Kidney capillary endothelial cell (primary cell): ENCODE measurements around the gene C1orf21.

Experiments used
- DNase-seq: peaks from one replicate; pipeline ENCODE4 v3.0.0-alpha.2; 2018; ENCODE audit warnings: low spot score

Gene C1orf21

GRCh38 chr1:184387069-184387475 lies 243 bp downstream of the C1orf21 start:
- DNase-seq = no peak

DNA sequence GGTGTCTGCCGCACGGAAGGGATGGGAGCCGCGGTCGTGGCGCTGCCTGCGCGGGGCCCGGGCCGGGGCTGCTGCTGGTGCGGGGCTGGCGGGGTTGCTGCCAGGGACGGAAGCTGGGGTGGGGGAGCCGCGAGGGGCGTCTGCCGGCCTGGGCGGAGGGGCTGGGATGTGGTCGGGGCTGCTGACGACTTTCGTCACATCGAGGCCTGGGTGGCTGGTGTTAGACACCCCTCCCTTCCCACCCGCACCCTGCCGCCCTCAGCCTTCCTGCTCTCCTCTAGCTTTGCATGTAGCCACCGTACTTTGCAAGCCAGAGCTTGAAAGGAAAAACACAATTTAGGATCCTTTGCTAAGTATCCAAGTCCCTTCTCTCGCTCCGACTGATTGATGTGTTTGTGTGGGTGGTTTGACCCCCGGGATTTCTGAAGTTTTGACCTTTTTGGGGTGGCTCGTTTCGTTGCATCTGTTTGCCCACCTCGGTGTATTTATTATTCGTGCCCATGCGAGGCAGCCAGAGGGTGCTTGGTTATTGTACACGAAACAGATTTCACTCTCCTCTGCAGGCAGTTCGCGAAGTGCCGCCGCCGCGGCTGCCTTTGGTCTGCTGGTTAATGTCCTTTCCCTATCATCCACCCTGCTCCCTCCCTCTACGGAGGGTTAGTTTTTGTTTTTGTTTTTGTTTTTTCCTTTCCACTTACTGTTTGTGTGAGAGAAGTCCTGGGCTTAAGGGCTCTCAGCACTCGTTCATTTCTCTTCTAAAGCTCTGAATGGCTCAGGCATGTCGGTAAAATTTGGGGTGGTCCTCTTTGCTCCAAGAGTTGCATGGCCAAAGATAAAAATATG lies 868 bp downstream of the C1orf21 start:
- DNase-seq = peak; percentile 49

GRCh38 chr1:184388319-184388889 lies 1.6 kb downstream of the C1orf21 start:
- peak; percentile 70 for DNase-seq

- peak; percentile 12 for DNase-seq
Measured at GRCh38 chr1:184388971-184389370, 2.1 kb downstream of the C1orf21 start.

- peak; percentile 3 for DNase-seq
Measured at GRCh38 chr1:184389446-184389845, 2.6 kb downstream of the C1orf21 start.

- no peak for DNase-seq
Measured at GRCh38 chr1:184390889-184391288, 4.1 kb downstream of the C1orf21 start.

DNA sequence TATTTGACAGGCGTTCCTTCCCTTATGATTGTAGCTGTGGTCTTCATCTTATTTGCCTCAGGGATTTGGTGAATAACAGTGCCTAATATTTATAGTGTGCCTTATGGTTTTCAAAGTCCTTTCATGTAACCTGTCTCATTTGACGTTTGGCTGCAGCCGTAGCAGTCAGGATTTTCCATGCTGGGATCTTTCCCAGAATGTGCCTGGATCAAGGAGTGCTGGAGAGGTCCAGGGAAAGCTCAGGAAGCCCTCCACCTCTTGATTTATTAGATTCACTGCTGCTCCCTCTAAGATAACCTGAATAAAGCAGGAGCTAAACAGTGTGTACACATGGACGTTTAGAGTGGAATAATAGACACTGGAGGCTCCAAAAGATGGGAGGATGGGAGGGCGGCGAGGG lies 5.2 kb downstream of the C1orf21 start:
- no peak for DNase-seq

DNA sequence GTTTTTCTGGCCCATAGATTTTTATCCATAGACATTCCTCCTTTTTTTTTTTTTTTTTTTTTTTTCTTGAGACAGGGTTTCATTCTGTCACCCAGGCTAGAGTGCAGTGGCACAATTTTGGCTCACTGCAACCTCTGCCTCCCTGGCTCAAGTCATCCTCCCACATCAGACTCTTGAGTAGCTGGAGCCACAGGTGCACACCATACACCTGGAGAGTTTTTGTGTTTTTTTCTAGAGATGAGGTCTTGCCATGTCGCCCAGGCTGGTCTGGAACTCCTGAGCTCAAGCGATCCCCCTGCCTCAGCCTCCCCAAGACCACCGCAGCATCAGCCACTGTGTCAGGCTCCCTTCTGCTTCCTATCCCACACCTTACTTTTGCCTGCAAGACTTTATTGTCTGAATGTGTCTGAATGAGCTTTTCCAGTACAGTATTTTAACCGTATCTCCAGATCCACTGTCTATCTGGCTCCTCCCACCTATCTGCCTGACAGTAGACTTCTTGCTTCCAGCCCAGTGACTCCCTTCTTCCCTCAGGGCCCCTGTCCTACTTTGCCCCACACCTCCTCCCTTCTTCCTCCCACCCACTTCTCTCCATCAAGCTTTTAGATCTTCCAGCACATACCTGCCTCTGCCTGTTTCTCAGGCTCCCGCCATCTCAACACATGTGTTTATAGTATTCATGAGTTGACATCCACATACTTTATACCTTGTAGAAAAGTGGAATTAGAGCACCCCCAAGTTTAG lies 6.1 kb downstream of the C1orf21 start:
- DNase-seq = no peak

DNA sequence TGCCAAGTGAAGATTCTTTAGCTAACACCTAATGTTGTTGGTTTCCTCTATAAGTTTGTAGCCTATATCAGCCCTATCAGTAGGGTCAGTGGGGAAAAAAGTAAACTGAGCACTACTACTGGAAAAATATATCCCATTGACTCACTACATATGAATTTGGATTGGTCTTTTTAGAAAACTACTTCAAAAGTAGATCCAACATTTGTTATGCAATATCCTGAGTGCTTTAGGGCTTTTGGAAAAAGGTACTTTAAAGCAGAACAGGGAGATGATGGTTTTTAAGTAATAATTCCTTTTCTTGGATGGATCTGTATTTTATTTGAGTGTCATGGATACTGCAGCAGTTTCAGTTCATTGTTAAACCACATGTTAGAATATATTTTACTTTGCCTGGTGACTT lies 7.1 kb downstream of the C1orf21 start:
- no peak for DNase-seq

GRCh38 chr1:184395370-184395769 lies 8.5 kb downstream of the C1orf21 start:
- no peak for DNase-seq

GRCh38 chr1:184395937-184396480 lies 9.2 kb downstream of the C1orf21 start:
- DNase-seq = no peak

GRCh38 chr1:184399192-184399847 lies 12.5 kb downstream of the C1orf21 start:
- DNase-seq = peak; percentile 13

GRCh38 chr1:184403961-184404726 lies 17.3 kb downstream of the C1orf21 start:
- no peak for DNase-seq

DNA sequence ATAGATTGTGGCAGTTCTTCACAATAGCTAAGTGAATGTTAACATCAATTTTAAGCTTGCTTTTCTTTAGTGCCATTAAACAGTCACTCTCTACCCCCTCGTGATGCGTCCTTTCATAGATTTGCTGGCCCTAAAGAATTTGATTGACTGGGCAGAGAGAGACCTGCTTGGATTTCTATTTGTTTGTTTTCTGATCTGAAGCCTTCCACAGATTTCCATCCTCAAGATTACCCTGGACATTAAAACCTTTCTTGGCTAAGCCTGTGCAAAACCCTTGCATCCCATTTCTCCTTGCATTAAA lies 17.8 kb downstream of the C1orf21 start:
- no peak for DNase-seq

DNA sequence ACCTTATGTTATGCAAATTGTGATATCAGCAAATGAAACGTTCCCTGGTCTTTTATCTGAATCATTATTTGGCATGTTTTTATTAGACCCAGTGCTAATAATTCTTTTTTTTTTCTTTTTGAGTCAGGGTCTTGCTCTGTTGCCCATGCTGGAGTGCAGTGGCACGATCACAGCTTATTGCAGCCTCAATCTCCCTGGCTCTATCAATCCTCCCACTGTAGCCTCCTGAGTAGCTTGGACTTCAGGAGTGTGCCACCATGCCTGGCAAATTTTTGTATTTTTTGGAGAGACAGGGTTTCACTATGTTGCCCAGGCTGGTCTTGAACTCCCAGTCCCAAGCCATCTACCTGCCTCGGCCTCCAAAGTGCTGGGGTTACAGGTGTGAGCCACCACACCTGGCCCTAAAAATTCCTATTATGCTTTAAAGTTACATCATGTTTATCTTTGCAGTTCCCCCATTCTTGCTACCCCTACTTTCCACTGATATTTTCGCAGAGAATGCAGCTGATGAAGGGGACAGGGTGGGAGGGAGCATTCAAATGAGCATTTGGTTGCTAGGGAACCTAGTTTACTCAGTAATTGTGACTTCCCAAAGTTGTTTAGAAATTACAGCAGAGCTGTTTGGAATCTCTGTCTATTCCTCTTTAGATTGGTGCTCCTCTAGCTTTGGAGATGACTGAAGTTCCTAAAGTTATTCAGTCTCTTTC lies 18.4 kb downstream of the C1orf21 start:
- no peak for DNase-seq

DNA sequence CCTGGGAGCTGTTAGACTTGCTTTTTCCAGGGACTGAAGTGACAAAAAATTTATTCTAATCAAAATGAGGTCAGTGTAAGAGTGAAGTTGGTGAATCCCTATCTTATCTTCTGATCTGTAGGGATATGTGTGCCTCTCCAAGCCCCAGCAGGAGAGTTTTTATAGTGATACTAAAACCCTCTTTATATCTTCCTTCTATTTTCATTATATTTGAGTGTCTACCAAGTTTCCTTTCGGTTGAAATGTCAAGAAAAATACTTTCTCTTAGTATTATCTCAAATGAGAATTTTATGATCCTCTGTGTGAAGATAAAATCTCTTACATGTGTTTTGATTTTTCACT lies 18.9 kb downstream of the C1orf21 start:
- no peak for DNase-seq

DNA sequence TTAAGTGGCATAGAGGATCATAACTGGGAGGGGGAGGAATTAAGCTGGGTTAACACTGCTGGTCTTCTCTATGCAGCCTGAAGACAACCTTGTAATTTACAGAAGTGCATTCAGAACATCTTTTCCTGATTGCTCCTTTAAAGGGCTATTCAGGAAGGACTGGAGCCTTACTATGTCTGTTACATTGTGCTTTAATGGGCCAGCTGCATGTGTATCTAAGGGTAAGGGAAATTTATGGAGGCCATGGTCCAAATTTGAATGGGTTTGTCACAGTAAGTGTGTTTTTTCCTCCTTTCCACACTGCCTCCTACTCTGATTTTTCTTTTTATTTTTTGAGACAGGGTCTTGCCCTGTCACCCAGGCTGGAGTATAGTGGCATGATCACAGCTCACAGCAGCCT lies 19.6 kb downstream of the C1orf21 start:
- no peak for DNase-seq

- DNase-seq = no peak
Measured at GRCh38 chr1:184407816-184408510, 21.1 kb downstream of the C1orf21 start.

- DNase-seq = no peak
Measured at GRCh38 chr1:184408580-184408979, 21.8 kb downstream of the C1orf21 start.

- no peak for DNase-seq
Measured at GRCh38 chr1:184409011-184409410, 22.2 kb downstream of the C1orf21 start.
